IMR-90 (cell line): ENCODE measurements around the gene OGFR. TPM values are rescaled to one million over a fixed set of nuclear protein-coding genes. Genes with fewer than 3 reads are reported as not detected.

ENCODE experiments used
- ATAC-seq: fragments of 200-7000 bp; cut with Tn5 transposase; 2 replicates; pipeline ENCODE4 v1.9.1; 2020; ENCODE audit warnings: low read depth, mild to moderate bottlenecking, moderate library complexity
- BruUV-seq: library from RNA; stranded (reverse); fragments of 400-500 nt; replicated peaks from 2 replicates; lab custom pipeline; 2021; lab: Mats Ljungman, UMichigan
- CTCF ChIA-PET: fragments of 300-600 bp; formaldehyde crosslinking; extraction: SDS; loops from one replicate; lab custom pipeline; 2021; ENCODE audit warnings: antibody characterized with exemption; lab: Yijun Ruan, JAX
- POLR2A ChIA-PET: fragments of 300-600 bp; sonication (Branson Sonifier 250); formaldehyde crosslinking; loops from one replicate; lab custom pipeline; 2022; ENCODE audit warnings: antibody characterized with exemption; ENCODE audit not compliant: unreplicated experiment; lab: Charles Lee
- DNase-seq: peaks from one replicate; pipeline ENCODE4 v3.0.0; 2013
- H2AFZ ChIP-seq: replicated peaks from 2 replicates; pipeline ENCODE3; 2013; ENCODE audit warnings: low read length, mild to moderate bottlenecking; ENCODE audit not compliant: poor library complexity
- H2AK5ac ChIP-seq: 2 replicates; pipeline ENCODE4 v1.6.1; 2013; ENCODE audit warnings: low read depth, low read length, inconsistent platforms
- H2AK9ac ChIP-seq: replicated peaks from 2 replicates; pipeline ENCODE3; 2013; ENCODE audit warnings: mild to moderate bottlenecking, low read depth, low read length, moderate library complexity; ENCODE audit not compliant: poor library complexity
- H2BK120ac ChIP-seq: 2 replicates; pipeline ENCODE4 v1.6.1; 2013; ENCODE audit warnings: low read depth, low read length, inconsistent platforms
- H2BK15ac ChIP-seq: 3 replicates; pipeline ENCODE4 v1.6.1; 2013; ENCODE audit warnings: low read depth, low read length, inconsistent platforms
- H2BK20ac ChIP-seq: 2 replicates; pipeline ENCODE4 v1.6.1; 2013; ENCODE audit warnings: low read depth, mild to moderate bottlenecking, inconsistent platforms, low read length, moderate library complexity
- H2BK5ac ChIP-seq: 2 replicates; pipeline ENCODE4 v1.6.1; 2013; ENCODE audit warnings: mild to moderate bottlenecking, low read depth, low read length, inconsistent platforms; ENCODE audit not compliant: poor library complexity, severe bottlenecking
- H3K14ac ChIP-seq: replicated peaks from 2 replicates; pipeline ENCODE4 v1.6.1; 2013; ENCODE audit warnings: low read depth, low read length, inconsistent platforms
- H3K18ac ChIP-seq: 2 replicates; pipeline ENCODE4 v1.6.1; 2013; ENCODE audit warnings: low read depth, low read length, control low read depth
- H3K23ac ChIP-seq: 2 replicates; pipeline ENCODE4 v1.6.1; 2013; ENCODE audit warnings: low read depth, low read length, inconsistent platforms
- H3K27ac ChIP-seq: 2 replicates; pipeline ENCODE4 v1.5.1; 2013; ENCODE audit warnings: mild to moderate bottlenecking, control low read depth, low read length; ENCODE audit not compliant: insufficient read depth
- H3K27me3 ChIP-seq: 2 replicates; pipeline ENCODE4 v1.6.1; 2013; ENCODE audit warnings: low read length; ENCODE audit not compliant: control insufficient read depth, insufficient read depth
- H3K36me3 ChIP-seq: 2 replicates; pipeline ENCODE4 v1.6.1; 2013; ENCODE audit warnings: low read length, mixed read lengths; ENCODE audit not compliant: control insufficient read depth, insufficient read depth
- H3K4ac ChIP-seq: 2 replicates; pipeline ENCODE4 v1.6.1; 2013; ENCODE audit warnings: low read depth, low read length, inconsistent platforms
- H3K4me1 ChIP-seq: 2 replicates; pipeline ENCODE4 v1.6.1; 2013; ENCODE audit warnings: low read length, mixed read lengths; ENCODE audit not compliant: control insufficient read depth, insufficient read depth
- H3K4me2 ChIP-seq: 2 replicates; pipeline ENCODE4 v1.6.1; 2013; ENCODE audit warnings: low read depth, mild to moderate bottlenecking, control low read depth, low read length, moderate library complexity
- H3K4me3 ChIP-seq: 2 replicates; pipeline ENCODE4 v1.5.1; 2013; ENCODE audit warnings: low read depth, mild to moderate bottlenecking, control low read depth, low read length, moderate library complexity; ENCODE audit not compliant: insufficient read depth
- H3K56ac ChIP-seq: 2 replicates; pipeline ENCODE4 v1.6.1; 2013; ENCODE audit warnings: low read length, inconsistent platforms; ENCODE audit not compliant: insufficient read depth; ENCODE audit errors: extremely low read depth
- H3K79me1 ChIP-seq, 2 experiments: 2 replicates each; pipeline ENCODE4 v1.6.1; 2013; ENCODE audit warnings: low read length in 2 of 2, inconsistent platforms in 1 of 2, low read depth in 1 of 2
- H3K9ac ChIP-seq: 2 replicates; pipeline ENCODE4 v1.6.1; 2013; ENCODE audit warnings: low read depth, low read length, control low read depth
- H3K9me1 ChIP-seq: 2 replicates; pipeline ENCODE4 v1.6.1; 2013; ENCODE audit warnings: low read length, inconsistent platforms; ENCODE audit not compliant: insufficient read depth
- H3K9me3 ChIP-seq: 2 replicates; pipeline ENCODE4 v1.6.1; 2013; ENCODE audit warnings: low read length; ENCODE audit not compliant: control insufficient read depth, insufficient read depth
- H4K20me1 ChIP-seq: 2 replicates; pipeline ENCODE4 v1.6.1; 2013; ENCODE audit warnings: low read length, inconsistent platforms; ENCODE audit not compliant: insufficient read depth
- H4K5ac ChIP-seq: 2 replicates; pipeline ENCODE4 v1.6.1; 2013; ENCODE audit warnings: mild to moderate bottlenecking, low read depth, low read length, control low read depth
- H4K8ac ChIP-seq, 2 experiments: 2 replicates each; pipeline ENCODE4 v1.6.1; 2013; ENCODE audit warnings: low read depth in 2 of 2, low read length in 2 of 2, control low read depth in 1 of 2, inconsistent platforms in 1 of 2
- H4K91ac ChIP-seq: 2 replicates; pipeline ENCODE4 v1.6.1; 2013; ENCODE audit warnings: low read depth, low read length, inconsistent platforms; ENCODE audit not compliant: insufficient read depth
- BHLHE40 ChIP-seq: fragments of 150-350 bp; IDR thresholded peaks from 2 replicates; pipeline ENCODE4 v1.6.1; 2016; ENCODE audit warnings: mild to moderate bottlenecking, low read depth, low read length
- CEBPB ChIP-seq: IDR thresholded peaks from 2 replicates; pipeline ENCODE4 v1.6.1; 2012; ENCODE audit warnings: low read depth, low read length, improper control_type of control experiment
- FOS ChIP-seq: fragments of 150-350 bp; IDR thresholded peaks from 2 replicates; pipeline ENCODE4 v1.6.1; 2016; ENCODE audit warnings: low read depth, low read length
- MAFK ChIP-seq: IDR thresholded peaks from 2 replicates; pipeline ENCODE4 v1.6.1; 2012; ENCODE audit warnings: low read depth, low read length, improper control_type of control experiment
- MAZ ChIP-seq: IDR thresholded peaks from 2 replicates; pipeline ENCODE4 v1.6.1; 2012; ENCODE audit warnings: low read depth, mild to moderate bottlenecking, low read length, improper control_type of control experiment, moderate library complexity, borderline replicate concordance
- MXI1 ChIP-seq: IDR thresholded peaks from 2 replicates; pipeline ENCODE4 v1.6.1; 2012; ENCODE audit warnings: low read depth, mild to moderate bottlenecking, low read length, moderate library complexity, borderline replicate concordance
- POLR2A ChIP-seq: IDR thresholded peaks from 2 replicates; pipeline ENCODE4 v1.6.1; 2012; ENCODE audit warnings: mild to moderate bottlenecking, low read depth, low read length
- RCOR1 ChIP-seq: IDR thresholded peaks from 2 replicates; pipeline ENCODE4 v1.6.1; 2012; ENCODE audit warnings: mild to moderate bottlenecking, low read length, improper control_type of control experiment; ENCODE audit not compliant: insufficient replicate concordance
- SMC3 ChIP-seq: fragments of 150-350 bp; IDR thresholded peaks from 2 replicates; pipeline ENCODE4 v1.6.1; 2016; ENCODE audit warnings: low read depth, mild to moderate bottlenecking, antibody characterized with exemption, low read length, moderate library complexity
- WGBS, 2 experiments: methylation state at CpG; one replicate each; pipeline versions ENCODE4 v1.1.5 to v1.1.7; 2013; ENCODE audit warnings: missing lambda C conversion rate in 2 of 2; ENCODE audit not compliant: insufficient read length in 1 of 2; ENCODE audit errors: extremely low coverage in 2 of 2; 5-methylcytosine and 5-hydroxymethylcytosine counted together
- dilution Hi-C: fragments of 300-500 bp; cut with HindIII; formaldehyde crosslinking; loops from one replicate; pipeline ENCODE4 v1.14.3; 2018; ENCODE audit warnings: low sequenced_read_pairs; ENCODE audit not compliant: unreplicated experiment
- in situ Hi-C: fragments of 300-500 bp; cut with MboI; formaldehyde crosslinking; loops from 3 replicates; pipeline ENCODE4 v1.14.3; 2019; ENCODE audit warnings: low sequenced_read_pairs, inconsistent platforms, mixed read lengths
- intact Hi-C: fragments of 100-400 bp; cut with micrococcal nuclease; formaldehyde crosslinking; loops from 2 replicates; pipeline ENCODE4 v1.10.0; 2022
- polyA plus RNA-seq, 3 experiments: library from polyadenylated mRNA; depleted of rRNA; stranded (reverse); fragments of >200 nt; gene quantifications; 2 replicates each; pipeline ENCODE4 v1.2.3, GENCODE V29; 2012; ENCODE audit warnings: low replicate concordance in 1 of 3
- total RNA-seq: library from RNA; depleted of rRNA; stranded (reverse); fragments of >200 nt; gene quantifications from 2 replicates; pipeline ENCODE4 v1.2.3, GENCODE V29; 2012
- TF ChIP-seq, protein P1 (sequence below): conservative IDR thresholded peaks from 2 replicates; pipeline ENCODE4 v1.5.1; 2012; ENCODE audit warnings: mild to moderate bottlenecking, low read depth, low read length, improper control_type of control experiment
- TF ChIP-seq, protein P2 (sequence below): fragments of 150-350 bp; IDR thresholded peaks from 2 replicates; pipeline ENCODE4 v1.6.1; 2016; ENCODE audit warnings: low read depth, mild to moderate bottlenecking, low read length, moderate library complexity, borderline replicate concordance

OGFR gene
- total and polyA plus RNA-seq, 2 of the 4 experiments (the other 2 are of a cell fraction), result 22.4 to 30.1 TPM

DNA sequence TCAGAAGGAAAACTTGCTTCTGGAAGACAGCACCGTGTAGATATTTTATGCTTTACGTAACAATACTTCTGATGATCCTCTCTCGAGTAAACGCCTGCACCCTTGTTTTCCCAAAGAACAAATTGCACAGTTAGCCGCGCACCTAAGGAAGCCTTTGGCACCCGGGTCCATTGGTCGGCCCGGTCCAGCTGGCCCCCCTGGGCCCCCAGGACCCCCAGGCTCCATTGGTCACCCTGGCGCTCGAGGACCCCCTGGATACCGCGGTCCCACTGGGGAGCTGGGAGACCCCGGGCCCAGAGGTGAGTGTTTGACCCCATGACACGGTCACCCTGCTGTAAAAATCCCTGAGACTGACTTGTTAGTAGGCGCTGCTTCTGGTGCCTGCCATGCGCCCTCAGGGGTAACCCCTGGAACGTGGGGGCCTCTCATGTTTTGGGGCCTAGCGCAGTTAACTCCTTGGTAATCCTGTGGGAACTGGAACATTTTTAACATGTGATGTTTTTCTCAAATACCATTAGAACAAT is 32.4 kb downstream of the OGFR start:
- no peak overlapping the region for H2BK15ac ChIP-seq
- no peak for TF ChIP-seq POLR2A
- TF ChIP-seq SMC3, result no peak
- TF ChIP-seq BHLHE40, result no peak
- TF ChIP-seq, protein P1, sequence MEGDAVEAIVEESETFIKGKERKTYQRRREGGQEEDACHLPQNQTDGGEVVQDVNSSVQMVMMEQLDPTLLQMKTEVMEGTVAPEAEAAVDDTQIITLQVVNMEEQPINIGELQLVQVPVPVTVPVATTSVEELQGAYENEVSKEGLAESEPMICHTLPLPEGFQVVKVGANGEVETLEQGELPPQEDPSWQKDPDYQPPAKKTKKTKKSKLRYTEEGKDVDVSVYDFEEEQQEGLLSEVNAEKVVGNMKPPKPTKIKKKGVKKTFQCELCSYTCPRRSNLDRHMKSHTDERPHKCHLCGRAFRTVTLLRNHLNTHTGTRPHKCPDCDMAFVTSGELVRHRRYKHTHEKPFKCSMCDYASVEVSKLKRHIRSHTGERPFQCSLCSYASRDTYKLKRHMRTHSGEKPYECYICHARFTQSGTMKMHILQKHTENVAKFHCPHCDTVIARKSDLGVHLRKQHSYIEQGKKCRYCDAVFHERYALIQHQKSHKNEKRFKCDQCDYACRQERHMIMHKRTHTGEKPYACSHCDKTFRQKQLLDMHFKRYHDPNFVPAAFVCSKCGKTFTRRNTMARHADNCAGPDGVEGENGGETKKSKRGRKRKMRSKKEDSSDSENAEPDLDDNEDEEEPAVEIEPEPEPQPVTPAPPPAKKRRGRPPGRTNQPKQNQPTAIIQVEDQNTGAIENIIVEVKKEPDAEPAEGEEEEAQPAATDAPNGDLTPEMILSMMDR, result no peak
- TF ChIP-seq, protein P2, sequence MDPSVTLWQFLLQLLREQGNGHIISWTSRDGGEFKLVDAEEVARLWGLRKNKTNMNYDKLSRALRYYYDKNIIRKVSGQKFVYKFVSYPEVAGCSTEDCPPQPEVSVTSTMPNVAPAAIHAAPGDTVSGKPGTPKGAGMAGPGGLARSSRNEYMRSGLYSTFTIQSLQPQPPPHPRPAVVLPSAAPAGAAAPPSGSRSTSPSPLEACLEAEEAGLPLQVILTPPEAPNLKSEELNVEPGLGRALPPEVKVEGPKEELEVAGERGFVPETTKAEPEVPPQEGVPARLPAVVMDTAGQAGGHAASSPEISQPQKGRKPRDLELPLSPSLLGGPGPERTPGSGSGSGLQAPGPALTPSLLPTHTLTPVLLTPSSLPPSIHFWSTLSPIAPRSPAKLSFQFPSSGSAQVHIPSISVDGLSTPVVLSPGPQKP, result no peak
- TF ChIP-seq MAFK, result no peak
- TF ChIP-seq FOS, result no peak
- no peak for TF ChIP-seq CEBPB
- no peak for TF ChIP-seq MAZ
- TF ChIP-seq MXI1, result no peak
- TF ChIP-seq RCOR1, result no peak
- in situ Hi-C loops, result no loop called here

More for the DNA sequence above, 32.4 kb downstream of the OGFR start:
- CTCF ChIA-PET, result no interaction called here
- H4K20me1 ChIP-seq, result no peaks in the 10 kb centered on the region
- H3K9me1 ChIP-seq, result no peaks in the 10 kb centered on the region; the same call in 1 of the 2 replicates
- no peaks in the 10 kb centered on the region for H3K36me3 ChIP-seq
- no peak overlapping the region for H3K9ac ChIP-seq
- H4K91ac ChIP-seq, result no peak overlapping the region
- BruUV-seq, result no TSS peak
- H2BK20ac ChIP-seq, result no peak overlapping the region
- H3K14ac ChIP-seq, result no peak overlapping the region
- H3K18ac ChIP-seq, result no peak overlapping the region
- no peak overlapping the region for H3K4me3 ChIP-seq
- no peak overlapping the region for H3K56ac ChIP-seq
- intact Hi-C loops, result no loop called here
- no peak overlapping the region for H4K5ac ChIP-seq
- H2AFZ ChIP-seq, result no peak overlapping the region
- H2AK5ac ChIP-seq, result no peak overlapping the region
- peaks cover 3% of the 10 kb centered on the region; the same call in 1 of the 2 replicates for H3K4me1 ChIP-seq
- ATAC-seq, result no peak
- no peak overlapping the region for H3K27ac ChIP-seq
- H3K9me3 ChIP-seq, result no peaks in the 10 kb centered on the region
- no peak overlapping the region for H3K4me2 ChIP-seq
- no peak overlapping the region for H3K23ac ChIP-seq
- POLR2A ChIA-PET, result no interaction called here
- no peak overlapping the region for H2AK9ac ChIP-seq
- DNase-seq, result no peak
- dilution Hi-C loops, result no loop called here
- H2BK5ac ChIP-seq, result no peak overlapping the region
- H3K79me1 ChIP-seq, result no peaks in the 10 kb centered on the region
- WGBS, 2 experiments, result 96% methylated on average over 8 of the region's 19 CpGs; no CpG with 5 or more reads in 1 of the 2 experiments
- H3K4ac ChIP-seq, result no peak overlapping the region
- H3K27me3 ChIP-seq, result no peaks in the 10 kb centered on the region; the same call in 1 of the 2 replicates
- H2BK120ac ChIP-seq, result no peak overlapping the region
- no peak overlapping the region for H4K8ac ChIP-seq
